IMR-90 (cell line): ENCODE results near the gene PMEPA1. TPM values are rescaled to one million over a fixed set of nuclear protein-coding genes. Genes with fewer than 3 reads are reported as not detected.

Source experiments
- ATAC-seq: fragments of 200-7000 bp; cut with Tn5 transposase; 2 replicates; pipeline ENCODE4 v1.9.1; 2020; ENCODE audit warnings: low read depth, mild to moderate bottlenecking, moderate library complexity
- BruUV-seq: library from RNA; stranded (reverse); fragments of 400-500 nt; replicated peaks from 2 replicates; lab custom pipeline; 2021; lab: Mats Ljungman, UMichigan
- CTCF ChIA-PET: fragments of 300-600 bp; formaldehyde crosslinking; extraction: SDS; loops from one replicate; lab custom pipeline; 2021; ENCODE audit warnings: antibody characterized with exemption; lab: Yijun Ruan, JAX
- POLR2A ChIA-PET: fragments of 300-600 bp; sonication (Branson Sonifier 250); formaldehyde crosslinking; loops from one replicate; lab custom pipeline; 2022; ENCODE audit warnings: antibody characterized with exemption; ENCODE audit not compliant: unreplicated experiment; lab: Charles Lee
- DNase-seq: peaks from one replicate; pipeline ENCODE4 v3.0.0; 2013
- H2AFZ ChIP-seq: replicated peaks from 2 replicates; pipeline ENCODE3; 2013; ENCODE audit warnings: low read length, mild to moderate bottlenecking; ENCODE audit not compliant: poor library complexity
- H2AK5ac ChIP-seq: 2 replicates; pipeline ENCODE4 v1.6.1; 2013; ENCODE audit warnings: low read depth, low read length, inconsistent platforms
- H2AK9ac ChIP-seq: replicated peaks from 2 replicates; pipeline ENCODE3; 2013; ENCODE audit warnings: mild to moderate bottlenecking, low read depth, low read length, moderate library complexity; ENCODE audit not compliant: poor library complexity
- H2BK120ac ChIP-seq: 2 replicates; pipeline ENCODE4 v1.6.1; 2013; ENCODE audit warnings: low read depth, low read length, inconsistent platforms
- H2BK15ac ChIP-seq: 3 replicates; pipeline ENCODE4 v1.6.1; 2013; ENCODE audit warnings: low read depth, low read length, inconsistent platforms
- H2BK20ac ChIP-seq: 2 replicates; pipeline ENCODE4 v1.6.1; 2013; ENCODE audit warnings: low read depth, mild to moderate bottlenecking, inconsistent platforms, low read length, moderate library complexity
- H2BK5ac ChIP-seq: 2 replicates; pipeline ENCODE4 v1.6.1; 2013; ENCODE audit warnings: mild to moderate bottlenecking, low read depth, low read length, inconsistent platforms; ENCODE audit not compliant: poor library complexity, severe bottlenecking
- H3K14ac ChIP-seq: replicated peaks from 2 replicates; pipeline ENCODE4 v1.6.1; 2013; ENCODE audit warnings: low read depth, low read length, inconsistent platforms
- H3K18ac ChIP-seq: 2 replicates; pipeline ENCODE4 v1.6.1; 2013; ENCODE audit warnings: low read depth, low read length, control low read depth
- H3K23ac ChIP-seq: 2 replicates; pipeline ENCODE4 v1.6.1; 2013; ENCODE audit warnings: low read depth, low read length, inconsistent platforms
- H3K27ac ChIP-seq: 2 replicates; pipeline ENCODE4 v1.5.1; 2013; ENCODE audit warnings: mild to moderate bottlenecking, control low read depth, low read length; ENCODE audit not compliant: insufficient read depth
- H3K27me3 ChIP-seq: 2 replicates; pipeline ENCODE4 v1.6.1; 2013; ENCODE audit warnings: low read length; ENCODE audit not compliant: control insufficient read depth, insufficient read depth
- H3K36me3 ChIP-seq: 2 replicates; pipeline ENCODE4 v1.6.1; 2013; ENCODE audit warnings: low read length, mixed read lengths; ENCODE audit not compliant: control insufficient read depth, insufficient read depth
- H3K4ac ChIP-seq: 2 replicates; pipeline ENCODE4 v1.6.1; 2013; ENCODE audit warnings: low read depth, low read length, inconsistent platforms
- H3K4me1 ChIP-seq: 2 replicates; pipeline ENCODE4 v1.6.1; 2013; ENCODE audit warnings: low read length, mixed read lengths; ENCODE audit not compliant: control insufficient read depth, insufficient read depth
- H3K4me2 ChIP-seq: 2 replicates; pipeline ENCODE4 v1.6.1; 2013; ENCODE audit warnings: low read depth, mild to moderate bottlenecking, control low read depth, low read length, moderate library complexity
- H3K4me3 ChIP-seq: 2 replicates; pipeline ENCODE4 v1.5.1; 2013; ENCODE audit warnings: low read depth, mild to moderate bottlenecking, control low read depth, low read length, moderate library complexity; ENCODE audit not compliant: insufficient read depth
- H3K56ac ChIP-seq: 2 replicates; pipeline ENCODE4 v1.6.1; 2013; ENCODE audit warnings: low read length, inconsistent platforms; ENCODE audit not compliant: insufficient read depth; ENCODE audit errors: extremely low read depth
- H3K79me1 ChIP-seq, 2 experiments: 2 replicates each; pipeline ENCODE4 v1.6.1; 2013; ENCODE audit warnings: low read length in 2 of 2, inconsistent platforms in 1 of 2, low read depth in 1 of 2
- H3K9ac ChIP-seq: 2 replicates; pipeline ENCODE4 v1.6.1; 2013; ENCODE audit warnings: low read depth, low read length, control low read depth
- H3K9me1 ChIP-seq: 2 replicates; pipeline ENCODE4 v1.6.1; 2013; ENCODE audit warnings: low read length, inconsistent platforms; ENCODE audit not compliant: insufficient read depth
- H3K9me3 ChIP-seq: 2 replicates; pipeline ENCODE4 v1.6.1; 2013; ENCODE audit warnings: low read length; ENCODE audit not compliant: control insufficient read depth, insufficient read depth
- H4K20me1 ChIP-seq: 2 replicates; pipeline ENCODE4 v1.6.1; 2013; ENCODE audit warnings: low read length, inconsistent platforms; ENCODE audit not compliant: insufficient read depth
- H4K5ac ChIP-seq: 2 replicates; pipeline ENCODE4 v1.6.1; 2013; ENCODE audit warnings: mild to moderate bottlenecking, low read depth, low read length, control low read depth
- H4K8ac ChIP-seq, 2 experiments: 2 replicates each; pipeline ENCODE4 v1.6.1; 2013; ENCODE audit warnings: low read depth in 2 of 2, low read length in 2 of 2, control low read depth in 1 of 2, inconsistent platforms in 1 of 2
- H4K91ac ChIP-seq: 2 replicates; pipeline ENCODE4 v1.6.1; 2013; ENCODE audit warnings: low read depth, low read length, inconsistent platforms; ENCODE audit not compliant: insufficient read depth
- CEBPB ChIP-seq: IDR thresholded peaks from 2 replicates; pipeline ENCODE4 v1.6.1; 2012; ENCODE audit warnings: low read depth, low read length, improper control_type of control experiment
- CHD1 ChIP-seq: IDR thresholded peaks from 2 replicates; pipeline ENCODE4 v1.6.1; 2012; ENCODE audit warnings: low read depth, low read length, improper control_type of control experiment
- FOS ChIP-seq: fragments of 150-350 bp; IDR thresholded peaks from 2 replicates; pipeline ENCODE4 v1.6.1; 2016; ENCODE audit warnings: low read depth, low read length
- MAZ ChIP-seq: IDR thresholded peaks from 2 replicates; pipeline ENCODE4 v1.6.1; 2012; ENCODE audit warnings: low read depth, mild to moderate bottlenecking, low read length, improper control_type of control experiment, moderate library complexity, borderline replicate concordance
- MXI1 ChIP-seq: IDR thresholded peaks from 2 replicates; pipeline ENCODE4 v1.6.1; 2012; ENCODE audit warnings: low read depth, mild to moderate bottlenecking, low read length, moderate library complexity, borderline replicate concordance
- NFE2L2 ChIP-seq: fragments of 150-350 bp; IDR thresholded peaks from 2 replicates; pipeline ENCODE4 v1.6.1; 2016; ENCODE audit warnings: low read depth, mild to moderate bottlenecking, low read length
- WGBS, 2 experiments: methylation state at CpG; one replicate each; pipeline versions ENCODE4 v1.1.5 to v1.1.7; 2013; ENCODE audit warnings: missing lambda C conversion rate in 2 of 2; ENCODE audit not compliant: insufficient read length in 1 of 2; ENCODE audit errors: extremely low coverage in 2 of 2; 5-methylcytosine and 5-hydroxymethylcytosine counted together
- dilution Hi-C: fragments of 300-500 bp; cut with HindIII; formaldehyde crosslinking; loops from one replicate; pipeline ENCODE4 v1.14.3; 2018; ENCODE audit warnings: low sequenced_read_pairs; ENCODE audit not compliant: unreplicated experiment
- in situ Hi-C: fragments of 300-500 bp; cut with MboI; formaldehyde crosslinking; loops from 3 replicates; pipeline ENCODE4 v1.14.3; 2019; ENCODE audit warnings: low sequenced_read_pairs, inconsistent platforms, mixed read lengths
- intact Hi-C: fragments of 100-400 bp; cut with micrococcal nuclease; formaldehyde crosslinking; loops from 2 replicates; pipeline ENCODE4 v1.10.0; 2022
- polyA plus RNA-seq, 3 experiments: library from polyadenylated mRNA; depleted of rRNA; stranded (reverse); fragments of >200 nt; gene quantifications; 2 replicates each; pipeline ENCODE4 v1.2.3, GENCODE V29; 2012; ENCODE audit warnings: low replicate concordance in 1 of 3
- total RNA-seq: library from RNA; depleted of rRNA; stranded (reverse); fragments of >200 nt; gene quantifications from 2 replicates; pipeline ENCODE4 v1.2.3, GENCODE V29; 2012
- TF ChIP-seq, protein P1 (sequence below): fragments of 150-350 bp; IDR thresholded peaks from 2 replicates; pipeline ENCODE4 v1.6.1; 2016; ENCODE audit warnings: low read depth, mild to moderate bottlenecking, low read length, moderate library complexity, borderline replicate concordance

PMEPA1 gene
- total and polyA plus RNA-seq, 2 of the 4 experiments (the other 2 are of a cell fraction), result 2.0 to 6.9 TPM

GRCh38 chr20:57633945-57634491, 75.8 kb downstream of the PMEPA1 start:
- Histone ChIP-seq H3K9me1 (no peaks in the 10 kb centered on the region), H3K27me3 (peaks cover 4% of the 10 kb centered on the region), H3K4me1 (no peaks in the 10 kb centered on the region), H3K9ac (no peak overlapping the region), H2AFZ (no peak overlapping the region), H3K4ac (no peak overlapping the region), H2AK5ac (no peak overlapping the region), H2AK9ac (no peak overlapping the region), H3K56ac (no peak overlapping the region), H3K4me2 (no peak overlapping the region), H2BK120ac (no peak overlapping the region), H3K27ac (no peak overlapping the region), H3K36me3 (no peaks in the 10 kb centered on the region), H4K5ac (no peak overlapping the region), H3K4me3 (no peak overlapping the region), H2BK15ac (no peak overlapping the region), H4K8ac (no peak overlapping the region), H2BK5ac (no peak overlapping the region), H3K79me1 (no peaks in the 10 kb centered on the region), H3K9me3 (no peaks in the 10 kb centered on the region), H3K14ac (no peak overlapping the region), H4K91ac (no peak overlapping the region), H4K20me1 (no peaks in the 10 kb centered on the region), H3K23ac (no peak overlapping the region), H3K18ac (no peak overlapping the region), H2BK20ac (no peak overlapping the region)
- no peak for TF ChIP-seq FOS
- TF ChIP-seq NFE2L2, result no peak
- TF ChIP-seq CHD1, result no peak
- no peak for TF ChIP-seq MXI1
- TF ChIP-seq, protein P1, sequence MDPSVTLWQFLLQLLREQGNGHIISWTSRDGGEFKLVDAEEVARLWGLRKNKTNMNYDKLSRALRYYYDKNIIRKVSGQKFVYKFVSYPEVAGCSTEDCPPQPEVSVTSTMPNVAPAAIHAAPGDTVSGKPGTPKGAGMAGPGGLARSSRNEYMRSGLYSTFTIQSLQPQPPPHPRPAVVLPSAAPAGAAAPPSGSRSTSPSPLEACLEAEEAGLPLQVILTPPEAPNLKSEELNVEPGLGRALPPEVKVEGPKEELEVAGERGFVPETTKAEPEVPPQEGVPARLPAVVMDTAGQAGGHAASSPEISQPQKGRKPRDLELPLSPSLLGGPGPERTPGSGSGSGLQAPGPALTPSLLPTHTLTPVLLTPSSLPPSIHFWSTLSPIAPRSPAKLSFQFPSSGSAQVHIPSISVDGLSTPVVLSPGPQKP, result no peak
- no peak for TF ChIP-seq MAZ
- TF ChIP-seq CEBPB, result no peak
- ATAC-seq, result no peak
- WGBS, 2 experiments, result 60% methylated on average over 2 of the region's 2 CpGs; no CpG with 5 or more reads in 1 of the 2 experiments
- intact Hi-C loops, result no loop called here
- dilution Hi-C loops, result no loop called here
- in situ Hi-C loops, result no loop called here
- BruUV-seq, result no TSS peak
- POLR2A ChIA-PET, result no interaction called here
- CTCF ChIA-PET, result no interaction called here
- DNase-seq, result no peak
